AG08395 (cell line): Measurements from ENCODE around the gene GCSAML.

Experiments
- DNase-seq: peaks from one replicate; pipeline ENCODE4 v3.0.0; 2012; ENCODE audit warnings: mixed read lengths, low spot score

The GCSAML gene

GRCh38 chr1:247574664-247575063, 25.7 kb downstream of the GCSAML start:
- no peak for DNase-seq

- no peak for DNase-seq
Observed at GRCh38 chr1:247576514-247576913, 27.6 kb downstream of the GCSAML start.

- no peak for DNase-seq
Observed at GRCh38 chr1:247578946-247579460, 30.1 kb downstream of the GCSAML start.

GRCh38 chr1:247588060-247588459, 39.1 kb downstream of the GCSAML start, which contains the start of gene OR2G2:
OR2G2 (plus strand) TSS chr1:247588360; CDS start chr1:247588360, 0 bp downstream.
- DNase-seq: no peak

GRCh38 chr1:247605286-247605685, 56.4 kb downstream of the GCSAML start, which contains the start of gene OR2G3:
OR2G3 (plus strand) TSS chr1:247605586; CDS start chr1:247605586, 0 bp downstream.
- no peak for DNase-seq

GRCh38 chr1:247613405-247613804, 64.5 kb downstream of the GCSAML start:
- DNase-seq: no peak

GRCh38 chr1:247614625-247615024, 65.7 kb downstream of the GCSAML start:
- no peak for DNase-seq
